ENCODE results near the gene PTPN5. TPM values are rescaled to one million over a fixed set of nuclear protein-coding genes. Genes with fewer than 3 reads are reported as not detected.

Gene PTPN5
- total RNA-seq, 4 donors from 2014 or later = 0.44 to 1.1 (median 0.56) TPM; not detected in 1

GRCh38 chr11:18707811-18708340 lies 83.7 kb downstream of the PTPN5 start:
- H3K9me3 ChIP-seq = no peaks in the 10 kb centered on the region
- no peaks in the 10 kb centered on the region for H3K36me3 ChIP-seq
- no peak overlapping the region for H3K27ac ChIP-seq
- DNase-seq = no peak
- no peaks in the 10 kb centered on the region for H3K27me3 ChIP-seq
- H3K4me1 ChIP-seq = peaks cover 17% of the 10 kb centered on the region in 2 donors
- no peak for TF ChIP-seq POLR2A (IDR thresholded peaks at IDR 0.05)
- TF ChIP-seq, protein P1, sequence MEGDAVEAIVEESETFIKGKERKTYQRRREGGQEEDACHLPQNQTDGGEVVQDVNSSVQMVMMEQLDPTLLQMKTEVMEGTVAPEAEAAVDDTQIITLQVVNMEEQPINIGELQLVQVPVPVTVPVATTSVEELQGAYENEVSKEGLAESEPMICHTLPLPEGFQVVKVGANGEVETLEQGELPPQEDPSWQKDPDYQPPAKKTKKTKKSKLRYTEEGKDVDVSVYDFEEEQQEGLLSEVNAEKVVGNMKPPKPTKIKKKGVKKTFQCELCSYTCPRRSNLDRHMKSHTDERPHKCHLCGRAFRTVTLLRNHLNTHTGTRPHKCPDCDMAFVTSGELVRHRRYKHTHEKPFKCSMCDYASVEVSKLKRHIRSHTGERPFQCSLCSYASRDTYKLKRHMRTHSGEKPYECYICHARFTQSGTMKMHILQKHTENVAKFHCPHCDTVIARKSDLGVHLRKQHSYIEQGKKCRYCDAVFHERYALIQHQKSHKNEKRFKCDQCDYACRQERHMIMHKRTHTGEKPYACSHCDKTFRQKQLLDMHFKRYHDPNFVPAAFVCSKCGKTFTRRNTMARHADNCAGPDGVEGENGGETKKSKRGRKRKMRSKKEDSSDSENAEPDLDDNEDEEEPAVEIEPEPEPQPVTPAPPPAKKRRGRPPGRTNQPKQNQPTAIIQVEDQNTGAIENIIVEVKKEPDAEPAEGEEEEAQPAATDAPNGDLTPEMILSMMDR (IDR thresholded peaks at IDR 0.05) = no peak
- intact Hi-C loops (cut with DNase I) = no loop called here
- WGBS, 2 donors = 86 to 90% methylated on average over 9 to 11 of the region's 12 CpGs
- H3K4me3 ChIP-seq (replicated peaks in 1 of 3) = no peak overlapping the region

- H3K4me1 ChIP-seq = peaks cover 17% of the 10 kb centered on the region in 2 donors
- TF ChIP-seq, protein P1 (IDR thresholded peaks at IDR 0.05) = no peak
- TF ChIP-seq POLR2A (IDR thresholded peaks at IDR 0.05) = peak in 1 of 2 donors; percentile 47
- intact Hi-C loops (cut with DNase I) = no loop called here
- H3K27me3 ChIP-seq = no peaks in the 10 kb centered on the region
- 8 to 10% methylated on average over 31 to 33 of the region's 34 CpGs for WGBS, 2 donors
- peak; percentile 79 to 81 for DNase-seq
- peak overlapping the region in 2 of 3 donors; percentile 33 to 61 for H3K4me3 ChIP-seq (replicated peaks in 1 of 3)
- H3K27ac ChIP-seq = peak overlapping the region; percentile 70 to 80 (median 73)
- peaks cover 0 to 5% of the 10 kb centered on the region in 2 donors for H3K36me3 ChIP-seq
- no peaks in the 10 kb centered on the region for H3K9me3 ChIP-seq
Observed at GRCh38 chr11:18706330-18707243, 85.0 kb downstream of the PTPN5 start.

DNA sequence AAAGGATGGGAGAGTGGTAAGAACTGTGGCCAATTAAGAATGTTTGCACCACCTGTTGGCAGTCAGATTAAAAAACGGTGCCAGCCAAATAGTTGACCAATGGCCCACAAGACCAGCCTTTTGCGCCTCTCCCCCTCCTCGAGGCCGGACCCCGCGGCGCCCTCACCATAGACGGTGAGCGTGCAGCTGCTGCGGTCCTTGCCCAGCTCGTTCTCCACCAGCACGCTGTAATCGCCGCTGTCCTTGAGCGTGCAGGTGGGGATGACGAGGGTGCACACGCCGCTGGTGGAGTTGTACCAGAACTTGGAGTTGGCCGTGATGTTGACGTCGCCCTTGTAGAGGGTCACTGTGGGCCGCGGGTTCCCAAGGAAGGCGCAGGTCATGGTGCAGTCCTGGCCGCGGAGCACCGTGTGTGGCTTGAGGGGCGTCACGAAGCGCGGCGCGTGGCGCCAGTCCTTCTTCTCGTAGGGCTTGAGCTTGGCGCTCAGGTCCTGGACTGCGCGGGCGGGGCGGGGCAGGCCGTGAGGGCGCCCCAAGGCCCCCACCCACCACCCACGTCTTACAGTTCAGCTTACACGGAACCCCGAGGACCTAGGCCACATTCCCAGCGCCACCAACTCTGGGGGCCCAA lies 85.8 kb downstream of the PTPN5 start:
- 0 to 1% methylated on average over 1 to 21 of the region's 46 CpGs for WGBS, 2 donors
- H3K4me3 ChIP-seq (replicated peaks in 1 of 3) = peak overlapping the region in 2 of 3 donors; percentile 33 to 61
- no peaks in the 10 kb centered on the region for H3K9me3 ChIP-seq
- TF ChIP-seq, protein P1 (IDR thresholded peaks at IDR 0.05) = no peak
- peaks cover 0 to 7% of the 10 kb centered on the region in 2 donors for H3K36me3 ChIP-seq
- H3K27ac ChIP-seq = peak overlapping the region; percentile 70 to 80 (median 73)
- intact Hi-C loops (cut with DNase I) = no loop called here
- no peaks in the 10 kb centered on the region for H3K27me3 ChIP-seq
- peak; percentile 49 to 61 for DNase-seq
- H3K4me1 ChIP-seq = peaks cover 17% of the 10 kb centered on the region in 2 donors

DNA sequence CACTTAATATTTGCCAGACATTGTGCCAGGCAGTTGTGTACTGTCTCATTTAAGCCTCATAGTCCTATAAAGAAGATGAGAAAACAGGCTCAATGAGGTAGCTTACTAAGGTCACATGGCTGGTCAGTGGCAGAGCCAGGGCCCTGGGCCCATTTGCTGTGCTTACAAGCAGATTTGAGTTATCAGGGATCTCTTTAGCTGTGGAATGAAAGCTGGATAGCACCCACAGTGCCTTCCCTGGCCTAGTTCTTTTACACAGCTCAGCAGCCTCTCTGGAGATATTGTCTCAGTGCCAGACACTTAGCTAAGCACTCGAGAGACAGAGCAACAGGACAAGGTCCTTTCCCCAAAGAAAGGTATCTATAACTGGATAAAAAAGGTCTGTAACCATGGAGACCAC lies 86.9 kb downstream of the PTPN5 start:
- 8 to 22% methylated on average over 1 of the region's 1 CpG for WGBS, 2 donors
- peak; percentile 59 to 66 for DNase-seq
- no peak overlapping the region for H3K4me3 ChIP-seq (replicated peaks in 1 of 3)
- no peak for TF ChIP-seq POLR2A (IDR thresholded peaks at IDR 0.05)
- TF ChIP-seq, protein P1 (IDR thresholded peaks at IDR 0.05) = no peak
- intact Hi-C loops (cut with DNase I) = loop anchor here (5.0 kb wide), 1 partner anchor 72 kb away; the partner anchor contains the start of gene SPTY2D1
- H3K27me3 ChIP-seq = no peaks in the 10 kb centered on the region
- H3K9me3 ChIP-seq = no peaks in the 10 kb centered on the region
- H3K27ac ChIP-seq = no peak overlapping the region
- H3K4me1 ChIP-seq = peaks cover 18 to 25% of the 10 kb centered on the region in 2 donors
- peaks cover 0 to 7% of the 10 kb centered on the region in 2 donors for H3K36me3 ChIP-seq
